Myocyte (in vitro differentiated cells): Measurements from ENCODE around the gene MYOCD. TPM values are rescaled to one million over a fixed set of nuclear protein-coding genes. Genes with fewer than 3 reads are reported as not detected.

Experiments used
- DNase-seq: peaks from one replicate; pipeline ENCODE4 v3.0.0-alpha.2; 2012; ENCODE audit warnings: low read depth
- total RNA-seq: library from RNA; depleted of rRNA; stranded (reverse); fragments of >200 nt; gene quantifications from 2 replicates; pipeline ENCODE4 v1.2.3, GENCODE V29; 2014

Gene MYOCD
- total RNA-seq, 1 donor from 2014 or later: 0.05 TPM

- no peak for DNase-seq
Measured at GRCh38 chr17:12706070-12706469, 40.4 kb downstream of the MYOCD start.

GRCh38 chr17:12709063-12709462 is 43.4 kb downstream of the MYOCD start:
- no peak for DNase-seq

GRCh38 chr17:12712415-12712814 is 46.7 kb downstream of the MYOCD start:
- DNase-seq: no peak

DNA sequence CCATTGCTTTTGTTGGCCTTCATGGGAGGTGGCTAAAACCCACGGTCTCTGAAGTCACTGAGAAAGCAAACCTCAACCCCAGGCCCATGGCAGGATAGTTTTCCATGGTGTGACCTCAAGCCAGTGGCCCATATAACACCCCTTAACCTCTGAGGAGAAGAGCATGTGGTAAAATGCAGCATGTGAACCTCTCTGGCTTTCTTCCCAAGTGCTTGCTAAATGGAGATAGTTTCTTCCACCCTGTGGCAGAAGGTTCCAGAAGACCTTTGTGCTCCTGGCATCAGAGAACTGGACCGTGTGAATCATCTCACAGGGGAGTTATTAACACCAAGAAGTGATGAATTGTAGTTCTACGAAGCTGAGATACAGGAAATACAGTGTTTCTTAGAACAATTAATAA is 47.3 kb downstream of the MYOCD start:
- peak; percentile 4 for DNase-seq

DNA sequence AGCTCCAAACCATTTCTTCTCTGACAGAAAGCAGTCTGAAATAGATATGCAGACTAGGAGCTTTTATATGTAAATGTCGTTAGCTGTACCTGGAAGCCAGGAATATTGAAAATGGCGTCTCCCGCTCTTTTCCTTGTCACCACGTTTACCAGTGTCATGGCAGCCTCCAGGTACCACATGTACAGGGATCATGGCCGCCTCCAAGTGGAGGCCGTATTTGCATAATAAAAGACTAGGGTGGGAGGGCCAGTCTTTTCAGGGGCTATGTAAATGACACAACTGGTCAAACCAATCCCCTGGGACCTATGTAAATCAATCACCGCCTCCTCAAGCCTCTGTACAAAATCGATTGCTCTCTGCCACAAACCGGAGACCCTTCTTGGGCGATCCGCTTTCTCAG is 54.3 kb downstream of the MYOCD start:
- DNase-seq: no peak

DNA sequence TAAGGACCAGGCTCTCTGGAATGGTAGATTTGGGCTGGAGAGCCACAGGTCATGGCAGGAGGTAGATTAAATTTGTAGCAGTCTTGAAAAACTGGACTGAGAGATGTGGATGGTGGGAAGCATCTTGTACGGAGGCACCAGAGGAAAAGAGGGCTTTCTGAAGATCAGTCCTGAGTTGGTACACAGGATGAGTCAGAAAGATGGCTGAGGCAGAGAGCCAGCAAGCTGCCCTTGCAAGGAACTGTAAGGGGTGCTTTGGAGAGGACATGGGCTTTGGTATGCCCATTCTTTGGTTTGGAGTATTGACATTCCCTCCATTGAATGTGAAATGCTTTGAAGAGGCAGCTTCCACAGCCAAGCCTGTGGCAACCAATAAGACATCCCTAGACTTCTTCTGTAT is 55.9 kb downstream of the MYOCD start:
- no peak for DNase-seq

- DNase-seq: no peak
Measured at GRCh38 chr17:12722282-12722681, 56.6 kb downstream of the MYOCD start.

DNA sequence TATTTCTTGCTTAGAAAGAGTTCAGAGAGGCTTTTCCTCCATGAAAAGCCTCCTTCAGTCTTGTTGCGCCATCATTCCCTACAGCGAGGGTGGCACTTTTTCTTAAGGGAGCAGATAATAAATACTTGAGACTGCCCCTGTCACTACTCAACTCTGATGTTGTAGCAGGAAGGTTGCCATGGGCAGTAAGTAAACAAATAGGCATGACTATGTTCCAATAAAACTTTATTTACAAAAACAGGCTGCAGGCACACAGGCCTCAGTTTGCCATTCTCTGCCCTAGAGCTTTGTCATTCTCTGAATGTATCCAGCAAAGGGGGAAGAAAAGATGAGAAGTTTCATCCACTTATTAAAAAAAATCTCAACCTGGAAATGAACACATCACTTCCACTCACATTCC is 60.4 kb downstream of the MYOCD start:
- no peak for DNase-seq

DNA sequence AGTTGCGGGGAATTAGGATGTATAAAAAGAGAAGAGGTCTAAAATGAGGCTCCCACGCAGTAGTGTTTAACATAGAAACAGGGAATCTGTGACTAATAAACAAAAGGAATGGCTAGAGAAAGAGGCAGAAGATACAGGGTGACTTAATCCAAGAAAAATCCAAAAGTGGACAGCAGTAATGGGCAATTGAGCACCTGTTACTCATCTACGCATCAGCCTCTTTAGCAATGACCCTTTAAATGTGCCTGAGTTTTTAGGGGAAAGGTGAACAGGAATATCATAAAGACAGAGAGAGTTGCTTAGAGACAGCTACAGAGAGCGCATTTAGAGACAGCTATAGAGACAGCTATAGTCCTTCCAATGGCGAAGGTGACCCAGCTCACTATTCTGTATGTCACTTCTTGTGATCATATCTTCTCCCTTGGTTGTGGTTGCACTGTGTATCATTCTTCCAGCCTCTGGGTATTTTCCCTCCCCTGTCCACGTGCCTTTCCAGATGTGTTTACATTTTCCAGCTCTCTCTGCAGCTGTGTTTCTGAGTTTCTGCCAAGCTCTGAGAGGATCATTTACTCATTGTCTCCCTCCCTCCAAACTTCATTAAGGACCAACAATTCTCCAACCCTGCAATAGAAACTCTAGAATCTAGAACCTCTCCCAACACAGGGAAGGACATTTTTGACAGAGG is 61.5 kb downstream of the MYOCD start:
- DNase-seq: no peak

- DNase-seq: no peak
Measured at GRCh38 chr17:12727881-12728280, 62.2 kb downstream of the MYOCD start.

GRCh38 chr17:12729086-12729485 is 63.4 kb downstream of the MYOCD start:
- DNase-seq: no peak

GRCh38 chr17:12730421-12730820 is 64.7 kb downstream of the MYOCD start:
- DNase-seq: no peak

DNA sequence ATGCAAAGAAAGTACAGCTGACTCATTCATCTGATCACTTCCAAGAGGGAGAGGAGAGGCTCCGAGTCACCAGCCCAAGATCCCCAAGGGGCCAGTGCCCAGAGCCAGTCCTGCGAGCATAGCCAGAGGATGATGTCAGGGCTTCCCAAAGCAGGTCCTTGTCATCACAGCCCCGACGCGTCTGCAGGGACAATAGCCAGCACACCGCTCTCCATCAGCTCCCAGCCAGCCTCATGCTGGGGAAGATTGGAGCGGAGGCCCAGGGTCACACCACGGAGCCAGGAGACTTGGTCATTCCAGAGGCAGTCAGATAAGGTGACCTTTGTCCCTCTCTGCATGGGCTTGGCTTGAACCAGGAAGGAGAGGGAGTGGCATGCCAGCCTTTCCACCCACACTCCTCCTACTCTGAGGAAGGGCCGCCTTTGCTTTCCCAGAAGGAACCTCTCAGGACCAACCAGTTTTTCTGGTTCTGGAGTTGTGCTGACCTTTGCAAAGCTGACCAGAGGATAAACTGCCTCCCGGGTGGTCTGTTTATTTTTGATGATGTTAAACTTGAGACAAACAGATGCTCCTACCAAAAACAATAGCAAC is 65.3 kb downstream of the MYOCD start:
- DNase-seq: peak; percentile 28

- DNase-seq: peak; percentile 3
Measured at GRCh38 chr17:12731839-12732238, 66.1 kb downstream of the MYOCD start.

- no peak for DNase-seq
Measured at GRCh38 chr17:12732366-12732765, 66.7 kb downstream of the MYOCD start.

GRCh38 chr17:12734926-12735325 is 69.2 kb downstream of the MYOCD start:
- peak; percentile 2 for DNase-seq

DNA sequence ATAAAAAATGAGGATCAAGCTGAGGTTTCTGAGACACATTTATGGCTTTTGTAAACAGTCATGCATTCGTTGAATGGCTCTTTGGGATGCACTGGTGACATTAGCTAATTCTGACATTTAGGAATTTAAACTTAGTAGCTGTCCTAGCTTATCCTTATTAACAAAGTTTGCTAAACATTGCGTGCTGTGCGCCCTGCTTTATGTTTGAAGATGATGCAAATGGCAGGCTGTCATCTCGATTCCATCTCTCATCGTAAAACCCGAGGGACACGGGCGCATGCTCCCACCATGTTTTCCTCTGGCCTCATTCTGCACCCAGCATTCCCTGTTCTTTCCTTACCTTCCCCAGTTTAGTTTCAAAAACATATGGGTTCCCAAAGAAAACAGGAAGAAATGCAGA is 69.8 kb downstream of the MYOCD start:
- no peak for DNase-seq

GRCh38 chr17:12736526-12736925 is 70.8 kb downstream of the MYOCD start:
- no peak for DNase-seq

- no peak for DNase-seq
Measured at GRCh38 chr17:12737740-12738469, 72.2 kb downstream of the MYOCD start.

DNA sequence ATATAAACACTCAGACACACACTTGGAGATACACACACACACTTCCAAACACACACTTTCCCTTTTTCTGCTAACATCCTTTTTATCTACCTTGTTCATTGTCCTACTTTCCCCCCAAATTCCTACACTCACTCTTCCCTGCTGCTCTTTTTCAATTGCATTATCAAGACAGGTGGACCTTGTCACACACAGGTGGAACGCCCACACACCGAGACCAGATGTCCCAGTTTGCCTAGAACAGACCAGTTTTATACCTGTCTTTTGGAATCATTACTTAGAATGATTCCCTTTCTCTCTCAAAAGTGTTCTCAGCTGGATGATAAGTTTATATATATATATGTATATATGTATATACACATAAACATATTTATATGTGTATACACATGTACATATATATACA is 72.9 kb downstream of the MYOCD start:
- DNase-seq: no peak

- DNase-seq: no peak
Measured at GRCh38 chr17:12739500-12739899, 73.8 kb downstream of the MYOCD start.

DNA sequence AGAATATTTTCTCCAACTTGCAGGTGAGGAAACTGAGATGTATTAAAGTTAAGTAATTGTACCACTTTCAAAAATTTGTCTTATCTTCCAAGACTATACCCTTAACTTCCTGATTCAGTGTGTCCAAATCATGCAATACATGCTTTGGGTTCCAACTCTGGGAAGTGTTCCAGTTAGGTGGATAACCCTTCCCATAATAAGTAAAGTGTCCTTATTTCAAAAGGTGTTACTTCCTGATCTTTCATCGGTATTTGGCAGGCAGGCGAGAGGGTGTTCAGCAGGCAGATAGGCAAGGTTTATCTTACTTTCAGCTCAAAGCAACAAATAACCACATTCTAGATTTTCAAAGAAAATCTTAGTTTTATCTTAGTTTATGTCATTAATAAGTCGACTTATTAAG is 77.4 kb downstream of the MYOCD start:
- no peak for DNase-seq

DNA sequence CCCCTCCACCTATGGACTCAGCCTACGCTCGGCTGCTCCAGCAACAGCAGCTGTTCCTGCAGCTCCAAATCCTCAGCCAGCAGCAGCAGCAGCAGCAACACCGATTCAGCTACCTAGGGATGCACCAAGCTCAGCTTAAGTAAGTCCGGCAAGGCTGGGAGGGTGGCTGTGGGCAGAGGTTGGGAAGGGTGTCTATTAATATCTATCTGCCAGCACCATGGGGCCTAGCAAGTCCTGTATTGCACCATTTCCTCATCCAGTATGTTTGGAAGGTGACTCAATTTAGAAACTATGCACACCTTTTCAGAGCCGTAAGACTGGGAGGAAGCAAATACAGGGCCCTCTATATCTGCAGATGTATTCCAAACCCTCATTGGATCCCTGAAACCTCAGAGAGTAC is 78.6 kb downstream of the MYOCD start:
- peak; percentile 20 for DNase-seq
